AG04449 (cell line): ENCODE results near the gene PTEN.
"Not testable (repeated sequence)": the region's sequence is repeated elsewhere in the genome, so short reads cannot be mapped to it uniquely, and the experiment has no call there.

Experiments
- CTCF ChIA-PET: fragments of 350-600 bp; formaldehyde crosslinking; extraction: SDS; loops from one replicate; lab custom pipeline; 2021; ENCODE audit warnings: antibody characterized with exemption; lab: Yijun Ruan, JAX
- POLR2A ChIA-PET: fragments of 400-600, 350-600 bp; formaldehyde crosslinking; extraction: SDS; loops from one replicate; lab custom pipeline; 2020; ENCODE audit warnings: antibody characterized with exemption, inconsistent platforms; lab: Yijun Ruan, JAX
- DNase-seq: peaks from one replicate; pipeline ENCODE4 v3.0.0-alpha.2; 2010; ENCODE audit warnings: low read depth, low spot score
- H3K4me3 ChIP-seq: 2 replicates; pipeline ENCODE4 v1.5.1; 2011; ENCODE audit warnings: low read depth, mild to moderate bottlenecking, control low read depth, low read length
- TF ChIP-seq, protein P1 (sequence below): IDR thresholded peaks from one replicate; pipeline ENCODE4 v1.5.1; 2011; ENCODE audit warnings: mild to moderate bottlenecking, moderate library complexity, low read length, control low read depth, inconsistent platforms; ENCODE audit not compliant: insufficient read depth; ENCODE audit errors: missing control alignments

The PTEN gene

DNA sequence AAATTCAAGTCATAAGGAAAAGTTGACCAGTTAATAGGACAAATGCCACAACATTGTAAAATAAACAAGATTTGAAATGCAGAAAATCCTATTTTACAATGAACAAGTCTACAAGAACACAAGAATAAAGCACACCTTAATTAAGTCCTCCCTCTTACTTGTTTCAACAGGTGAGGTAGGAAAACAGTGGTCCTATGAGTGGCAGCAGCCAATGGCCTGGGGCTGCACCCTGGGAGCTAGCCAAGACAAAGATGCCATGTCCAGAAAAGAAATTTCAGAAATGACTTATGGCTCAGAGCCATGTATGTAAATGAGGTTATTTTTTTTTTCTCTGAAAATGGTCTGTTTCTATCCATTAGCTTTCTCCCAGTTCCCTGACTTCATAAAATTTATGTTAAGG, 14.4 kb upstream of the PTEN start:
- POLR2A ChIA-PET: no interaction called here
- TF ChIP-seq, protein P1, sequence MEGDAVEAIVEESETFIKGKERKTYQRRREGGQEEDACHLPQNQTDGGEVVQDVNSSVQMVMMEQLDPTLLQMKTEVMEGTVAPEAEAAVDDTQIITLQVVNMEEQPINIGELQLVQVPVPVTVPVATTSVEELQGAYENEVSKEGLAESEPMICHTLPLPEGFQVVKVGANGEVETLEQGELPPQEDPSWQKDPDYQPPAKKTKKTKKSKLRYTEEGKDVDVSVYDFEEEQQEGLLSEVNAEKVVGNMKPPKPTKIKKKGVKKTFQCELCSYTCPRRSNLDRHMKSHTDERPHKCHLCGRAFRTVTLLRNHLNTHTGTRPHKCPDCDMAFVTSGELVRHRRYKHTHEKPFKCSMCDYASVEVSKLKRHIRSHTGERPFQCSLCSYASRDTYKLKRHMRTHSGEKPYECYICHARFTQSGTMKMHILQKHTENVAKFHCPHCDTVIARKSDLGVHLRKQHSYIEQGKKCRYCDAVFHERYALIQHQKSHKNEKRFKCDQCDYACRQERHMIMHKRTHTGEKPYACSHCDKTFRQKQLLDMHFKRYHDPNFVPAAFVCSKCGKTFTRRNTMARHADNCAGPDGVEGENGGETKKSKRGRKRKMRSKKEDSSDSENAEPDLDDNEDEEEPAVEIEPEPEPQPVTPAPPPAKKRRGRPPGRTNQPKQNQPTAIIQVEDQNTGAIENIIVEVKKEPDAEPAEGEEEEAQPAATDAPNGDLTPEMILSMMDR: no peak
- CTCF ChIA-PET: interaction anchor here (1.2 to 22.0 kb wide), 4 partner anchors 11 to 720 kb away, joined by 3 to 304 read pairs (median 56); partner anchors contain the start of genes KLLN and PTEN
- no peak overlapping the region for H3K4me3 ChIP-seq
- no peak for DNase-seq

DNA sequence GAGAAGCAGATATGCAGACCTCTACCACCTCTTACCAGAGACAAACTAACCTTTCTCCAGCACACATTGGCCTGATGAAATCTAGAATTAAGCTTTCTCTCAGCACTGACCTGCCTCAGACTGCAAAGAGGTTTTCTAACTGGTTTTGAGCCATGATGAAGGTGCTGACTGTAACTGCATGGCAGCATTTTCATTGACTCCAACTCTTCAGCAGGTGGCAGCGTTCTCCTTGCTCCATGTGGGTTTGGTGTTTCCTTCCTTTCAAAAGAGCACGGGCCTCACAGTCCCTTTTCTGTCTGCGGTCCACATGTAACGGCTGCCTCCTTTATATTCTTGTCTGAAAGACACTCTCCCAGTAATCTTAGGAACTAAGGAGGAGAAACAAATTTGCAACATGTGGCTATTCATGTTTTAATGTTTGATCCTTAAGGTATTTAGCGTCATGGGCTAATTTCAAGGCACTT, 12.7 kb upstream of the PTEN start:
- POLR2A ChIA-PET: interaction anchor here (0.7 kb wide), 1 partner anchor 431 kb away, joined by 3 read pairs; no protein-coding TSS in a partner anchor
- CTCF ChIA-PET: interaction anchor here (0.6 to 22.0 kb wide), 15 partner anchors 9 to 733 kb away, joined by 3 to 304 read pairs (median 4); partner anchors contain the start of genes KLLN and PTEN
- no peak overlapping the region for H3K4me3 ChIP-seq
- no peak for DNase-seq
- TF ChIP-seq, protein P1: peak; percentile 65

DNA sequence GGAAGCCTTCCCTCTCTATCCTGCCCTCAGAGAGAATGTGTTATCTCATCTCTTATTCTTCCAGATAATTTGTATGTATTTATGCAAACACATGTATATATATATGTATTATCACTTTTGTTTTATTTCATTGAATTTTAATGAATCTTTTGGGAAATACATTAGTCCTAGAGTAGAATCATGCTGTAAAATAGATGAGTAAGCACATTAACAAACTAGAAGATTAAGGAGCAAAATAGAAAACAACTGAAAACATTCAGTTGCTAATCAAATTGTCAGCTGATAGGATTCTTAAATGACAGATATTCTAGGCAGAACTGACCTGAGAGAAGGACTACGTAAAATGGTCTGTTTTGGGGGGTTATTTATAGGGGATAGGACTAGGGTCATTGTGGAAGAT, 11.3 kb upstream of the PTEN start:
- CTCF ChIA-PET: interaction anchor here (1.5 to 22.0 kb wide), 4 partner anchors 8 to 700 kb away, joined by 3 to 304 read pairs (median 56); partner anchors contain the start of genes KLLN and PTEN
- H3K4me3 ChIP-seq: no peak overlapping the region
- POLR2A ChIA-PET: no interaction called here
- no peak for DNase-seq
- TF ChIP-seq, protein P1: no peak

DNA sequence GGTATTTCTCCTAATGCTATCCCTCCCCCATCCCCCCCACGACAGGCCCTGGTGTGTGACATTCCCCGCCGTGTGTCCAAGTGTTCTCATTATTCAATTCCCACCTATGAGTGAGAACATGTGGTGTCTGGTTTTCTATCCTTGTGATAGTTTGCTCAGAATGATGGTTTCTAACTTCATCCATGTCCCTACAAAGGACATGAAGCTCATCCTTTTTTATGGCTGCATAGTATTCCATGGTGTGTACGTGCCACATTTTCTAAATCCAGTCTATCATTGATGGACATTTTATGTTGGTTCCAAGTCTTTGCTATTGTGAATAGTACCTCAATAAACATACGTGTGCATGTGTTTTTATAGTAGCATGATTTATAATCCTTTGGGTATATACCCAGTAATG, 8.2 kb upstream of the PTEN start:
- CTCF ChIA-PET: interaction anchor here (22.0 kb wide), 1 partner anchor 534 kb away, joined by 304 read pairs; no protein-coding TSS in a partner anchor

DNA sequence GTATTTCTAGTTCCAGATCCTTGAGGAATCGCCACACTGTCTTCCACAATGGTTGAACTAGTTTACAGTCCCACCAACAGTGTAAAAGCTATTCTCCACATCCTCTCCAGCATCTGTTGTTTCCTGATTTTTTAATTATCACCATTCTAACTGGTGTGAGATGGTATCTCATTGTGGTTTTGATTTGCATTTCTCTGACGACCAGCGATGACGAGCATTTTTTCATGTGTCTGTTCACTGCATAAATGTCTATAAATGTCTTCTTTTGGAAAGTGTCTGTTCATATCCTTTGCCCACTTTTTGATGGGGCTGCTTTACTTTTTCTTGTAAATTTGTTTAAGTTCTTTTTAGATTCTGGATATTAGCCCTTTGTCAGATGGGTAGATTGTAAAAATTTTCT, 7.8 kb upstream of the PTEN start:
- CTCF ChIA-PET: interaction anchor here (1.5 to 22.0 kb wide), 2 partner anchors 199 to 533 kb away, joined by 4 to 304 read pairs; no protein-coding TSS in a partner anchor
- H3K4me3 ChIP-seq, POLR2A ChIA-PET, DNase-seq: not testable (repeated sequence)

More for the DNA sequence above, 8.2 kb upstream of the PTEN start:
- DNase-seq, H3K4me3 ChIP-seq, POLR2A ChIA-PET: not testable (repeated sequence)

DNA sequence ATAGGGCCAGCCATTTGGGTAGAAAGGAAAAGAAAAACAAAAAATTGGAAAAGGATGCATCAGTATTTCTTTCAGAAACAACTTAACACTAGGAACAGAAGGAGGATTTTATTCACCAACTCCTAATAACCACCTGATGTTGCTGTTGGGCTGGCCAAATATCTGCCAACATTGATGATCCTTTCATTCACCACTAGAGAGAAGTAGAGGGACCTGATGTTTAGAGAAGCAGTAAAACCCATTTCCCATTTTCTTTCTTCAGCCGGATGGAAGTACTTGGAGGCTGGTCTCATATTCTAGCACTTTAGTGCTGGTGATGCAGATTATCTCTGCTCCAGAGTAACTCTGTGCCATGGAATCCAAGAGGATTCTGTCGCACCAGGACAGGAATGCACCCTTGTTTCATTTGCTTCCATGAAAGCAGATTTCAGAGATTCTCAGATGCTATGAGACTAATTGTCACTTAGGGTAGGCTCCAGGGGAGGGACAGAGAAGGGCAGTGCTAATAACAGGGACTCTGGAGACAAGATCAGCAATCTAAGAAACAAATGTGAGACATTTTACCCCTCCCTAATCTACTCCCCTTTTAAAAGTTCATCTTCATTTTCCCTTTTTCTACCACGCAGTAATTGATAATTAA, 3.1 kb upstream of the PTEN start:
- H3K4me3 ChIP-seq: no peak overlapping the region
- ChIA-PET POLR2A (no interaction called here), CTCF (interaction anchor here (0.6 to 22.0 kb wide), 5 partner anchors 11 to 950 kb away, joined by 3 to 304 read pairs (median 14); no protein-coding TSS in a partner anchor)
- DNase-seq: no peak
- TF ChIP-seq, protein P1: peak; percentile 57

DNA sequence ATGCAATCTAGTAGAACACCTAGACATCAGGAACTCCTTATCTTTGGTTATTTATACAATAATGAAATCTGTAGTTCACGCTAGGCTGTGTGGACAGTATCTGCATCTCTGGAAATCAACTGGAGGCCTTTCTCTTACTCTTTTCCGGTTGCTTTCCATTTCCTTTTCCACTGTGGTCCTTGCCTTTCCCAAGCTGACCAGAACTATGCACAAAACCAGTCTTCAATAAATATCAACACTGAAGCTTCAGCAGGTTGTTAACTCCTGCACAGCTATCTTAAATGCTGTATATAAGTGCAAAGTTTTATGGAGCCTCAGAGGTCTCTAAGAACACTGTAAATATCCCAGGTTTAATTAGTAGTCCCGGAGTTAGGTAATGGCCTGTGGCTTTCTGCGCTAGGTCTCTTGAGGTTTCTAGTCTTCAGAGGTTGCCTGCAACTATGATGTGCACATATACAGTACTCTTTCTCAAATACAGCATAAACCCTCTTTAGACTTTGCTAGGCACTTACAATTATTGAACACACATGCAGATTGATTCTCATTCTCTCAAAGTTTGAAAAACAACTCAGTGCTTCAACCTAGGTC, 2.5 kb upstream of the PTEN start:
- H3K4me3 ChIP-seq: no peak overlapping the region
- no peak for DNase-seq
- CTCF ChIA-PET: interaction anchor here (1.1 to 22.0 kb wide), 7 partner anchors 12 to 692 kb away, joined by 3 to 304 read pairs (median 10); no protein-coding TSS in a partner anchor
- POLR2A ChIA-PET: interaction anchor here (1.0 to 1.1 kb wide), 3 partner anchors 292 to 517 kb away, joined by 5 read pairs; no protein-coding TSS in a partner anchor
- TF ChIP-seq, protein P1: no peak
